Measurements from ENCODE around the gene PTPN7.
A peak's percentile ranks its signal among the peaks of the same experiment; 100 is the strongest.

The PTPN7 gene

DNA sequence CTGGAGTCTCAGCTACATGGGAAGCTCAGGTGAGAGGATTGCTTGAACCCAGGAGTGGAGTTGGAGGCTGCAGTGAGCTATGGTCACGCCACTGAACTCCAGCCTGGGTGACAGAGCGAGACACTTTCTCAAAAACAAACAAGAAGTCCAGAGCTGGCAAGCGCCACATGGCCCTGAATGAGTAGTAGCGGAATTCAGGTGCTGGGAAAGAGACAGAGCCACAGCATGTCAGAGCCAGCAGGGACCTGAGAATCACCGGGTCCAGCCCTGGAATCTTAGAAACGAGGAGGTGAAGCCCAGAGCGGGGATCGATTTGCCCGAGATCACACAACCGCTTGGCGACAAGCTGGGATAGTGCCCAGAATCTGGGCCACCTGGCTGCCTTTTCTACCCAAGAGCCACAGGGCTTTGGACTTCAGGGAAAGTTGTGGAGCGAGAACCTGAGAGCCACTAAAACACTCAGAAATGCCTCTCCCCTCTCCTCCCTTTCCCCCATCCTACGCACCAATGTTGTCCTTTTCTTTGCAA lies 25.7 kb downstream of the PTPN7 start:
- no peak for DNase-seq (ENCODE audit: low read depth in 2 of 2)
- TF ChIP-seq, protein P1, sequence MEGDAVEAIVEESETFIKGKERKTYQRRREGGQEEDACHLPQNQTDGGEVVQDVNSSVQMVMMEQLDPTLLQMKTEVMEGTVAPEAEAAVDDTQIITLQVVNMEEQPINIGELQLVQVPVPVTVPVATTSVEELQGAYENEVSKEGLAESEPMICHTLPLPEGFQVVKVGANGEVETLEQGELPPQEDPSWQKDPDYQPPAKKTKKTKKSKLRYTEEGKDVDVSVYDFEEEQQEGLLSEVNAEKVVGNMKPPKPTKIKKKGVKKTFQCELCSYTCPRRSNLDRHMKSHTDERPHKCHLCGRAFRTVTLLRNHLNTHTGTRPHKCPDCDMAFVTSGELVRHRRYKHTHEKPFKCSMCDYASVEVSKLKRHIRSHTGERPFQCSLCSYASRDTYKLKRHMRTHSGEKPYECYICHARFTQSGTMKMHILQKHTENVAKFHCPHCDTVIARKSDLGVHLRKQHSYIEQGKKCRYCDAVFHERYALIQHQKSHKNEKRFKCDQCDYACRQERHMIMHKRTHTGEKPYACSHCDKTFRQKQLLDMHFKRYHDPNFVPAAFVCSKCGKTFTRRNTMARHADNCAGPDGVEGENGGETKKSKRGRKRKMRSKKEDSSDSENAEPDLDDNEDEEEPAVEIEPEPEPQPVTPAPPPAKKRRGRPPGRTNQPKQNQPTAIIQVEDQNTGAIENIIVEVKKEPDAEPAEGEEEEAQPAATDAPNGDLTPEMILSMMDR (IDR thresholded peaks at IDR 0.05; ENCODE audit: low read depth, low read length) = no peak
- H3K4me3 ChIP-seq (replicated peaks in 1 of 2; ENCODE audit: low read depth in 2 of 2, low read length in 2 of 2) = no peak overlapping the region

DNA sequence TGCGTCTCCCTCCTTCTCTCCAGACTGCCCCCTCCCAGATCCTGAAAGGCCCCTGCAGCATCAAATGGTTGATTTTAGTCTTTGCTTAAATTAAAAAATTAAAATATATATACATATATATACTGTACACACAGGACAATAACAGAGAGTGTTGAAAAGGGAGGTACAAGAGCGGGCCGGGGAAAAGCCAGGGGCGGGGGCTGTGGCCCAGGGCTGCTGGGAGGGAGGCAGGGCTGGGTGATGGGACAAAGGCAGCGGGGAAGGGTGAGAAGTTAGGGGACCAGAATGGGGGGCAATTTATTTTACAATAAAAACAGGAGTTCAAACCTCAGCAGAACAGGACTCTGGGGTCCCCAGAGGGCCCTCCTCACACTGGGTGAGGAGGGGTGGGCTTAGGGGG lies 26.4 kb downstream of the PTPN7 start:
- TF ChIP-seq, protein P1 (IDR thresholded peaks at IDR 0.05; ENCODE audit: low read depth, low read length) = no peak
- DNase-seq (ENCODE audit: low read depth in 2 of 2) = no peak
- no peak overlapping the region for H3K4me3 ChIP-seq (replicated peaks in 1 of 2; ENCODE audit: low read depth in 2 of 2, low read length in 2 of 2)

DNA sequence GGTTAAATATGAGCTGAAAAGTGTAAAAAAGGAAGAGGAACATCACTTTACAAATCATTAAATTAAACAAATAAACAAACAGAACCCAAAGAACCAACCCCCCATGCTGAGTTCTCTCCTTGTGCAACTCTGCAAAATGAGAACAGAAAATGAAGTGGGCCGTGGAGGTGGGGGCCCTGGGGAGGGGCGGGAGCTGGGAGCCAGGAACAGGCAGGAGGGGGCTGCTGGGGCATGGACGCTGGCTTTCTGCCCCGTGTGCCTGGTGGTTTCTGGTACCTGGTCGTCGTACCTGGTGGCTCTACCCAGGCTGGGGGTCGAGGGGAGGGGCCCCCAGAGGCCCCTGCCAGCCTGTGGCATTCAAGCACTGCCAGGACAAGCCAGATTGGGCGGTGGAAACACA lies 26.9 kb downstream of the PTPN7 start:
- no peak for DNase-seq (ENCODE audit: low read depth in 2 of 2)
- TF ChIP-seq, protein P1 (IDR thresholded peaks at IDR 0.05; ENCODE audit: low read depth, low read length) = no peak
- H3K4me3 ChIP-seq (replicated peaks in 1 of 2; ENCODE audit: low read depth in 2 of 2, low read length in 2 of 2) = no peak overlapping the region

DNA sequence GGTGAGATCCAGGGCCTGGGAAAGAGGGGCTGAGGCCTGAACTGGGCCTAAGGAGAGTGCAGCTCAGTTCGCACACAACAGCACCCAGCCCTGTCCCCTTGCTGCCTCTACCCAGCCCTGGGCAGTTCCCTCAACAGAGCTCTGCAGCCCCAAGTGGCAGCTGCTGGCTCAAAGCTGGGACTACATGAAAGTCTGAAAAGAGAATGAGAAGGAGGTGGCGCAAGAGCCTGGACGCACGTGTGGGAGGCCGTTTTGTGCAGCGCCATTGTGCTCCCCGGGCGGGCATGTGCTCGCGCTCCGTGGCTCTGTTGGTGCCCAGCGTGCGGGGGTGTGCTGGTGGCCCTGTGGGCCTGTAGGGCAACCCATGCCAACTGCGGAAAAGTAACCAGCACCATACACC lies 27.4 kb downstream of the PTPN7 start:
- TF ChIP-seq, protein P1 (IDR thresholded peaks at IDR 0.05; ENCODE audit: low read depth, low read length) = no peak
- no peak for DNase-seq (ENCODE audit: low read depth in 2 of 2)
- H3K4me3 ChIP-seq (replicated peaks in 1 of 2; ENCODE audit: low read depth in 2 of 2, low read length in 2 of 2) = no peak overlapping the region

DNA sequence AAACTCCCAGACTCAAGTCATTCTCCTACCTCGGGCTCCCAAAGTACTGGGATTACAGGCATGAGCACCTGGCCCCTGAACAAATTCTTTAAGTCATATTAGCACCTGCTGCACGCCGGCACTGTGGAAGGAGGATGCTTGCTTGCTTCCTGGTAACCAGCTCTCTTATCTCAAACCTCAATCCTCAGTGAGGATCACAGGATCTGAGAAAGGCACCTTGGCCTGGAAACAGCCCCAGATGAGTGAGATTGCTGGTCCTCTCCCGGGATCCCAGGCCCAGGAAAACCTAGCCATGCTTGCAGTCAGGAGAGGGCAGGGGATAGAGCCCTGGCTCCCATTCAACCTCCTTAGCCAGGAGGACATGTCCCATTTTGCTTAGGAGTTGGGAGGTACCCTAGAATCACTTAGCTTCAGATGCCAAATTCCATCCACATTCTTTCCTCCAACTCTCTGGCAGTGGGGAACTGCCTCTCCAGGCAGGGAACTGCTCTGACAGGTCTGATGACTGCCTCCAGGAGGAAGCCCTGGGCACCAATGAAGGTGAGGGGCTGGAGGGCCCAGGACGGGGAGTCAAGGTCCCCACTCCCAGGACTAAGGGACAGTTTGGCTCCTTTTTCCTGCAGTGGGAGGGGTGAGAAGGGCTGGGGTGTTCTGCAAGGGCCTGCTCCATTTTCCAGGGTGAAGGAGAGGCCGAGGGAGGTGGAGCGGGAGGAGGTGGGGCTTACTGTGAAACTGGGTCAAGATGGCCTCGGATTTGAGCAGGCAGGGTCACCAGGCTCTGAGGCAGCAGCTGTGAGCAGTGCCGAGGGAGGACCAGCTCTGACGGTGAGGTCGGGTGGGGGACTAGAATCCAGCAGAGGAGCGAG lies 28.2 kb downstream of the PTPN7 start:
- peak in 1 of 2 donors; percentile 58 for DNase-seq (ENCODE audit: low read depth in 2 of 2)
- H3K4me3 ChIP-seq (replicated peaks in 1 of 2; ENCODE audit: low read depth in 2 of 2, low read length in 2 of 2) = no peak overlapping the region
- TF ChIP-seq, protein P1 (IDR thresholded peaks at IDR 0.05; ENCODE audit: low read depth, low read length) = no peak

DNA sequence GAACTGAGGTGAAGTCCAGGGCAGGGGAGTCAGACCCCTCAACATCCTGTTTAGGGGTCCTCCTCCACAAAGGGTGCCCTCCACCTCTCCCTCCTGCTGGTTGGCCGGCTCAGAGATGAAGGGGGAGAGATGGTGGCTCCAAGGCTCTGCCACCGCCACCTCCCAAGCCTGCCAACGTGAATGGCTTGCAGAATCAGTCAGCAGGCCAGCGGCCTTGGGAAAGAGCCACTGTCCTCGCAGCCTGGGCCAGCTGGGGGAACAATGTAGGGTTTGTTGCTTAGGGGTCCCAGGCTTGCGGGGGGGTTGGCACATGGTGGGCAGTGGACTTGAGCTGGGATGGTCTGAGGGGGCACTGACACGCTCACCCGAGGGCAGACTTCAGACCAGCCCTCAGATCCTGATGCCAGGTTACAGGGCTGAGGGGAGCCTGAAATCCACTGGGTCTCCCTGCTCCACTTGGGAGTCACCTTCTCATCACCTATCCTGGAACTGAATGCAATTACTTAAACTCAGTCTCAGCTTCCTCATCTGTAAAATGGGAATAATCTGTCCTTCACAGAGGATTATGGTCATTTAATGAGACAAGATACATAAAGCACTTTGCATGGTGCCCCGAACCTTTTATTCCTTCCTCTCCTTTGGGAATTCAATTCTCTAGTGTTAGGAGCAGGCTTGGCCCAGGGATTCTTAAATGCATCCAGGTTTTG lies 29.4 kb downstream of the PTPN7 start:
- H3K4me3 ChIP-seq (replicated peaks in 1 of 2; ENCODE audit: low read depth in 2 of 2, low read length in 2 of 2) = no peak overlapping the region
- TF ChIP-seq, protein P1 (IDR thresholded peaks at IDR 0.05; ENCODE audit: low read depth, low read length) = no peak
- no peak for DNase-seq (ENCODE audit: low read depth in 2 of 2)

Data from cardiac fibroblast (primary cell).